CD1c-positive myeloid dendritic cell (primary cell): ENCODE data around the gene DEXI.
A peak's percentile ranks its signal among the peaks of the same experiment; 100 is the strongest.
"Not testable (repeated sequence)": the region's sequence is repeated elsewhere in the genome, so short reads cannot be mapped to it uniquely, and the experiment has no call there.

Experiments used
- DNase-seq: peaks from one replicate; pipeline ENCODE4 v3.0.0-alpha.2; 2016; ENCODE audit errors: extremely low spot score

The DEXI gene

GRCh38 chr16:10926867-10927266 lies 15.4 kb downstream of the DEXI start:
- DNase-seq: no peak

- no peak for DNase-seq
Observed at GRCh38 chr16:10926094-10926493, 16.2 kb downstream of the DEXI start.

- DNase-seq: not testable (repeated sequence)
Observed at GRCh38 chr16:10925285-10925684, 17.0 kb downstream of the DEXI start.

GRCh38 chr16:10923650-10924214 lies 18.5 kb downstream of the DEXI start:
- no peak for DNase-seq

- no peak for DNase-seq
Observed at GRCh38 chr16:10923146-10923649, 19.1 kb downstream of the DEXI start.

- DNase-seq: peak; percentile 79
Observed at GRCh38 chr16:10922328-10923145, 19.7 kb downstream of the DEXI start.

GRCh38 chr16:10921536-10922327 lies 20.5 kb downstream of the DEXI start:
- DNase-seq: peak; percentile 70

GRCh38 chr16:10920726-10921427 lies 21.4 kb downstream of the DEXI start:
- DNase-seq: no peak

- DNase-seq: no peak
Observed at GRCh38 chr16:10919003-10919351, 23.3 kb downstream of the DEXI start.

- peak; percentile 92 for DNase-seq
Observed at GRCh38 chr16:10918294-10919002, 23.8 kb downstream of the DEXI start.

GRCh38 chr16:10916534-10916933 lies 25.7 kb downstream of the DEXI start:
- DNase-seq: no peak

GRCh38 chr16:10911267-10911666 lies 31.0 kb downstream of the DEXI start:
- no peak for DNase-seq

- no peak for DNase-seq
Observed at GRCh38 chr16:10907757-10908045, 34.6 kb downstream of the DEXI start.

- no peak for DNase-seq
Observed at GRCh38 chr16:10906914-10907756, 35.1 kb downstream of the DEXI start.

- no peak for DNase-seq
Observed at GRCh38 chr16:10906482-10906881, 35.8 kb downstream of the DEXI start.

- DNase-seq: no peak
Observed at GRCh38 chr16:10902999-10903398, 39.3 kb downstream of the DEXI start.

GRCh38 chr16:10897134-10897533 lies 45.1 kb downstream of the DEXI start:
- peak; percentile 78 for DNase-seq

- DNase-seq: peak; percentile 84
Observed at GRCh38 chr16:10896723-10897122, 45.5 kb downstream of the DEXI start.

- DNase-seq: no peak
Observed at GRCh38 chr16:10896165-10896564, 46.1 kb downstream of the DEXI start.
